ENCODE results near the gene FTO.
A peak's percentile ranks its signal among the peaks of the same experiment; 100 is the strongest.

FTO gene

GRCh38 chr16:53787423-53787822 lies 83.5 kb downstream of the FTO start:
- DNase-seq: no peak

- no peak for DNase-seq
These were observed 85.2 kb downstream of the FTO start for GRCh38 chr16:53789137-53789536.

- DNase-seq: peak; percentile 61
These were observed 88.4 kb downstream of the FTO start for GRCh38 chr16:53792161-53792951.

- DNase-seq: no peak
These were observed 99.5 kb downstream of the FTO start for GRCh38 chr16:53803451-53803850.

GRCh38 chr16:53803998-53804397 lies 100.0 kb downstream of the FTO start:
- DNase-seq: no peak

- DNase-seq: no peak
These were observed 100.5 kb downstream of the FTO start for GRCh38 chr16:53804467-53804866.

GRCh38 chr16:53805113-53805512 lies 101.2 kb downstream of the FTO start:
- DNase-seq: peak; percentile 60

GRCh38 chr16:53805752-53806151 lies 101.8 kb downstream of the FTO start:
- no peak for DNase-seq

GRCh38 chr16:53809088-53809932 lies 105.4 kb downstream of the FTO start:
- DNase-seq: no peak

GRCh38 chr16:53812914-53813313 lies 109.0 kb downstream of the FTO start:
- no peak for DNase-seq

- no peak for DNase-seq
These were observed 110.8 kb downstream of the FTO start for GRCh38 chr16:53814801-53815200.

- no peak for DNase-seq
These were observed 112.4 kb downstream of the FTO start for GRCh38 chr16:53816211-53816836.

GRCh38 chr16:53817117-53817755 lies 113.3 kb downstream of the FTO start:
- DNase-seq: no peak

- no peak for DNase-seq
These were observed 114.0 kb downstream of the FTO start for GRCh38 chr16:53817812-53818550.

GRCh38 chr16:53821487-53821886 lies 117.5 kb downstream of the FTO start:
- DNase-seq: no peak

GRCh38 chr16:53821957-53822625 lies 118.1 kb downstream of the FTO start:
- no peak for DNase-seq

GRCh38 chr16:53822936-53823529 lies 119.1 kb downstream of the FTO start:
- no peak for DNase-seq

- DNase-seq: no peak
These were observed 122.7 kb downstream of the FTO start for GRCh38 chr16:53826658-53827057.

GRCh38 chr16:53827741-53828140 lies 123.8 kb downstream of the FTO start:
- no peak for DNase-seq

- DNase-seq: no peak
These were observed 125.3 kb downstream of the FTO start for GRCh38 chr16:53829186-53829747.

Measured in DMS53 (cell line).